Fibroblast of skin of scalp (primary cell): Measurements from ENCODE around the gene SLC26A2.
"Not testable (repeated sequence)": the region's sequence is repeated elsewhere in the genome, so short reads cannot be mapped to it uniquely, and the experiment has no call there.

Source experiments
- DNase-seq: peaks from one replicate; pipeline ENCODE4 v3.0.0-alpha.2; 2013

Gene SLC26A2

DNA sequence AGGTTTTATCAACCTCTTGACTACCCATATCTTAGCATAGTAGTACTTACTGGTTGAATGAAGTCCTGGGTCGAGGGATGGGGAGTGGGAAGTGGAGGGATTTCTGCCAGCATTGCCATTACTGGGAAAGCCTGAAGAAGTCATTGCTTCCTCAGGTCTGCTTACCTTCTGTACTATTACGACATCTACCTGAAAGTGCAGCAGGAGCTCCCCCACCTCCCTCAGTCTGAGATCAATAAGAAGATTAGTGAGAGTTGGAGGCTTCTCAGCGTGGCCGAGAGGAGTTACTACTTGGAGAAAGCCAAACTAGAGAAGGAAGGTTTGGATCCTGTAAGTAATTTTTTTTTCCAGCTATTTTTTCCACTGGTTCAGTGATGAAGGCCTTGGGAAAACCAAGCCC, 45.8 kb downstream of the SLC26A2 start:
- DNase-seq = no peak

DNA sequence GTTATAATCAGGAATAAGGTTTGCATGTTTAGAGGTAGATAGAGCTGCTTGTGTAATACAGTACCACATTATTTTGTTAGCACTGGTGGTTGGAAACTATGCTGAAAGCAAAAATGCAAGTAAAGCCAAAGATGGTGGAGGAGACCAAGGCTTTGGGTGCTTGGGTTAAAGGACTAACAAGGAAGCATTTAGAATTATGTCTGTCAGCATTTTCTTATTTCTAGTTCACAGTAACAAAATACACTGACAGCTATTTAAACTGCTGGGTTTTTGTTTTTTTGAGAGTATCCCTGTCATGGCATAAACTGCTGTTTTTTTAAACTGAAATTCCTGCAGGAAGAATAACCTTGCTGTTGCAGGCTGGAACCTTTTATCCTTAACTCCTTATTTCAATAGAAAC, 46.5 kb downstream of the SLC26A2 start:
- no peak for DNase-seq

- no peak for DNase-seq
Observed at GRCh38 chr5:150009671-150010387, 49.3 kb downstream of the SLC26A2 start.

DNA sequence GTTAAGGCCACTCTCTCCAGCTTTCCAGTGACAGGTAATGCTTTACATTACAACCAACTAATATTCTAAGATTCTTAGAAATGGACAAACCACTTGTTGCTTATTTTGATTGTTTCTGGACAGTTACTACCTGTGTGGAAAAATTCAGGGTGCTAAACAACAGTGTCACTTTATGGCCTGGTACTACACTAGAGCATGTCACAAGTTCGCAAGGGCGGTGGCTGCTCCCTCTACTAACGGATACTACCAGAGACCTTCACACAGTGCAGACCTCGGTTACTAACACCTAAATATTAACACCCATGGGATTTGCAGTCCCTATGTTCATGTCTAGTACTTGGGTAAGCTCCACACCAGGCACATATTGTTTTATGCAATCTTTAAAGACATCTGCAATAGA, 53.4 kb downstream of the SLC26A2 start:
- no peak for DNase-seq

GRCh38 chr5:150014456-150014855, 53.9 kb downstream of the SLC26A2 start:
- no peak for DNase-seq

DNA sequence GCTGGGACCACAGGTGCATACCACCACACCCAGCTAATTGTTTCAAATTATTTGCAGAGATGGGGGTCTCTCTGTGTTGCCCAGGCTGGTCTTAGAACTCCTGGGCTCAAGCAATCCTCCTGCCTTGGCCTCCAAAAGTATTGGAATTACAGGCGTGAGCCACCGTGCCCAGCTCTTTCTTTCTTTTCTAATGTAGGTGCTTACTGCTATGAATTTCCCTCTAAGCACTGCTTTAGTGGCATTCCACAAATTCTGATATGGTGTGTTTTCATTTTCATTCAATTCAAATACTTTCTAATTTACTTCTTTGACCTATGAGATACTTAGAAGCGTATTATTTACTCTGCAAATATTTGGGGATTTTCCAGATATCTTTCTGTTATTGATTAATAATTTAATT, 54.9 kb downstream of the SLC26A2 start:
- DNase-seq = no peak

DNA sequence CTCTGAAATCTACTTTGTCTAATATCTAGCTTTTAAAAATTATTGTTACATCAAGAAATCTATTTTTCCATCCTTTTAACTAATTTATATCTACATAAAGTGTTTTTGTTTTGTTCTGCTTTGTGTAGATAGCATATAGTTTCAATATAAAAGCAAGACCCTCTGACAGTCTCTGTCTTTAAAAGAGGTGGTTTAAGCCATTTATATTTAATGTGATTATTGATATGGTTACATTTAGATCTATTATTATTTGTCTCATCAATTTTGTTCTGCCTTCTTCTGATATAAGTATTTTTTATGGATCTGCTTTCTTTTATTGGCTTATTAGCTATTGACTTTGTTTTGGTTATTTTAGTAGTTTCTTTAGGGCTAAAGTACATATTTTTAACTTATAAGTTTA, 56.0 kb downstream of the SLC26A2 start:
- DNase-seq = no peak

DNA sequence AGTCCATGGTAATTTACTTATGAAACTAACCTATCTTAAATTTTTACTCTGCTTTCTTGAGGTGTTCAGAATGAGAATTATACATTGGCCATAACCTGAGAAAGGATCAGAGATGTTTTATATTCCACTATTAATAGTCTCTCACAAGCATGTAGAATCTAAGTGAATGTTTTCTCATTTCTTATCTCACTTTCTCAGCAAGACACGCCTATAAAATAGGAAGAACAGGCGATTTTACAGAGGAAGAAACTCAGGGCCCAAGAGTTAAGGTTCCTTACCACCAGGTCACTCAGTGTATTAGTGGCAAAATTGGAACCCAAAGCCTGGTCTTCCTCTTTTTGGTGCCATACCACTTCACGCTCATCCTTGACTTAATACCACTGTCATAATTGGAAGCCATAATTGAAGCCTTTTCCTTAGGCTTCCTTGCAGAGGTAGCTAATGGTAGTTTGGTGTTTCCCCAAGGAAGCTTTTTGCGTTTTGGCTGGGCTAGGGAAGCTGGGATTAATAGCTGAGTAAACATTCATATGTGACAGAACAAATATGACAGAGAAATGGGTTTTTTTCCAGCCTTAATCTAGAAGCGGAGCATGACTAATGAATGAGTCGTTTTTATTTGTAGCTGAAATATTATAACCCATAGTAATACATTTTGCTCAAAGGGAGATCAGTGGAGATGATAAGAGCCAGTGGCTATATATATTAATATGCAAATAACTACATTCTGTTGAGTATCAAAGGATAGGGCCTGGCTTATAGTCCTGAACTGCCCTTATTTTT, 56.9 kb downstream of the SLC26A2 start:
- DNase-seq = peak; percentile 53

DNA sequence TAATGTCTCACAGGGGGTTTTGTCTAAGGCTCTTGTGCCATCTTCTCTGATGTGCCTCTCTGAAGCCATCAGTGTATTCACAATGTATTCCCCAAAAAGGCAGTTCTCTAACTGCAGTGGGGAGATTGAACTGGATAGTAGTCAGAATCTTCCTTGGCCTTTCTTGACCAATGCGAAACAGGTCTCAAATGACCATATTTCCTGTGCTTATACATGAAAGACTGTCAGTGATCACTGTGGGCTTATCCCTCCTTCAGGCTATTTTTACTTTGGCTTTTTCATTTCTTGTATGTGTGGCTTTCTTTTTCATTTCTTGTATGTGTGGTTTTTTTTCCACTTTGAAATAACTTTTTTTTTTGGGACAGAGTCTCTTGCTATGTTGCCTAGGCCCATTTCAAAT, 59.7 kb downstream of the SLC26A2 start:
- DNase-seq = no peak

GRCh38 chr5:150021491-150022157, 61.1 kb downstream of the SLC26A2 start:
- DNase-seq = peak; percentile 22

DNA sequence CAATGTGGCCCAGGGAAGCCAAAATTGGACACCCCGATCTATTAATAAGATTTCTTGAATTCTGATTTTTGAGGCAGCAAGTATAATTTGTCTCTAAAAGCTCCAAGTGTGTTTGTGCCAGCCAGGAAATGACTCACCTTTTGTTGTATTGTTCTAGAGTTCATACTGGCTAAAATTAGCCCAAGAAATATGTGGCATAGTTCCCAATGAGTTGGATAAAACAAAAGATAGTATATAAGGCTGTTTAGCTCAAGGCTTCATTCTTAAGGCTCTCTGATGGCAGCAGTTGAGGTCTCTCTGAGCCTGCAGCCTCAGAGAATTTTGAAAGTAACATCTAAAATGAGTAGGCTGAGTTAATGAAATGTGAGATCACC, 61.6 kb downstream of the SLC26A2 start:
- peak; percentile 82 for DNase-seq

- DNase-seq = no peak
Observed at GRCh38 chr5:150022681-150023080, 62.1 kb downstream of the SLC26A2 start.

GRCh38 chr5:150023136-150023535, 62.6 kb downstream of the SLC26A2 start:
- DNase-seq = no peak

GRCh38 chr5:150024346-150024984, 63.9 kb downstream of the SLC26A2 start:
- peak; percentile 28 for DNase-seq

GRCh38 chr5:150026682-150027172, 66.2 kb downstream of the SLC26A2 start:
- DNase-seq = no peak

DNA sequence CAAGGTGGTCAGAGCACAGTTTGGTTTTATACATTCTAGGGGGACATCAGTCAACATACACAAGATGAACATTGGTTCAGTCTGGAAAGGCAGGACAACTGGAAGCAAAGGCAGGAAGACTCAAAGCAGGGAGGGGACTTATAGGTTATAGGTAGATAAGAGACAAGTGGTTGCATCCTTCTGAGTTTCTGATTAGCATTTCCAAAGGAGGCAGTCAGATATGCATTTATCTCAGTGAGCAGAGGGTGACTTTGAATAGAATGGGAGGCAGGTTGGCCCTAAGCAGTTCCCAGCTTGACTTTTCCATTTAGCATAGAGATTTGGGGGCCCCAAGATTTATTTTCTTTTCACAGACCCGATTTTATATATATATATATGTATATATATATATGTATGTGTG, 67.5 kb downstream of the SLC26A2 start:
- not testable (repeated sequence) for DNase-seq

DNA sequence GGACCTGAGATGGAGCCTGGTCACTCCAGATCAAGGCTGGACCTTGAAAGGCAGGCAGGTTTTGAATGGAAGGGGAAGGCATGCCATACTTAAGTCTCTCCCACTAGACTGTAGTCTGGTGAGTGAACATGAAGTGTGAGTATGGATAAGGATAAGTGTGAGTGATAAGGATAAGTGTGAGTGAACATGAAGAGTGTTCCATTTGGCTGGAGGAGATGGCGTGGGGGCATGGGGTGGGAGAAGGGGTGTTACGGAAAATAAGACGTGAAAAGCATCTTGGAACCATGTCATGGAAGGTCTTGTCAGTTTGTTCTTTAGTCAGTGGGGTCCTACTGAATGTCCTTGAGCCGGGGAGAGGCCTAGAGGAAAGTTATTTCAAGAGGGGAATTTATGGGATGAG, 72.8 kb downstream of the SLC26A2 start:
- DNase-seq = no peak

GRCh38 chr5:150034662-150035061, 74.1 kb downstream of the SLC26A2 start:
- peak; percentile 88 for DNase-seq

- DNase-seq = no peak
Observed at GRCh38 chr5:150035139-150035895, 74.8 kb downstream of the SLC26A2 start.

- DNase-seq = peak; percentile 96
Observed at GRCh38 chr5:150036513-150036912, 76.0 kb downstream of the SLC26A2 start.
